Effector CD4-positive, alpha-beta T cell (primary cell): ENCODE results near the gene ZNF267.
A peak's percentile ranks its signal among the peaks of the same experiment; 100 is the strongest.
"Not testable (repeated sequence)": the region's sequence is repeated elsewhere in the genome, so short reads cannot be mapped to it uniquely, and the experiment has no call there.

Source experiments
- DNase-seq: peaks from one replicate; pipeline ENCODE4 v3.0.0-alpha.2; 2020

Gene ZNF267

GRCh38 chr16:31879937-31880321, 6.3 kb downstream of the ZNF267 start:
- DNase-seq: no peak

- peak; percentile 33 for DNase-seq
Measured at GRCh38 chr16:31880322-31880979, 6.8 kb downstream of the ZNF267 start.

GRCh38 chr16:31886227-31886626, 12.6 kb downstream of the ZNF267 start:
- no peak for DNase-seq

GRCh38 chr16:31888735-31889134, 15.1 kb downstream of the ZNF267 start:
- no peak for DNase-seq

- not testable (repeated sequence) for DNase-seq
Measured at GRCh38 chr16:31892111-31892510, 18.5 kb downstream of the ZNF267 start.

GRCh38 chr16:31893824-31894223, 20.2 kb downstream of the ZNF267 start:
- no peak for DNase-seq

GRCh38 chr16:31897283-31897682, 23.7 kb downstream of the ZNF267 start:
- DNase-seq: no peak

GRCh38 chr16:31899505-31899904, 25.9 kb downstream of the ZNF267 start:
- DNase-seq: no peak

GRCh38 chr16:31904571-31904970, 31.0 kb downstream of the ZNF267 start:
- not testable (repeated sequence) for DNase-seq

GRCh38 chr16:31913668-31914067, 40.1 kb downstream of the ZNF267 start:
- no peak for DNase-seq

GRCh38 chr16:31916056-31916488, 42.5 kb downstream of the ZNF267 start:
- DNase-seq: no peak

- DNase-seq: no peak
Measured at GRCh38 chr16:31920373-31920772, 46.8 kb downstream of the ZNF267 start.

GRCh38 chr16:31951806-31952205, 78.2 kb downstream of the ZNF267 start:
- DNase-seq: not testable (repeated sequence)

GRCh38 chr16:31952206-31952605, 78.6 kb downstream of the ZNF267 start:
- peak; percentile 11 for DNase-seq

- DNase-seq: not testable (repeated sequence)
Measured at GRCh38 chr16:31956221-31956620, 82.6 kb downstream of the ZNF267 start.

GRCh38 chr16:31960186-31960910, 86.7 kb downstream of the ZNF267 start:
- DNase-seq: not testable (repeated sequence)
